Activated CD4-positive, alpha-beta T cell treated with anti-CD3 and anti-CD28 coated beads for 4 hours (primary cell): ENCODE results near the gene WWOX.
A peak's percentile ranks its signal among the peaks of the same experiment; 100 is the strongest.

Experiments used
- DNase-seq, 2 donors: peaks; one replicate each; pipeline ENCODE4 v3.0.0-alpha.2; 2020

WWOX gene

DNA sequence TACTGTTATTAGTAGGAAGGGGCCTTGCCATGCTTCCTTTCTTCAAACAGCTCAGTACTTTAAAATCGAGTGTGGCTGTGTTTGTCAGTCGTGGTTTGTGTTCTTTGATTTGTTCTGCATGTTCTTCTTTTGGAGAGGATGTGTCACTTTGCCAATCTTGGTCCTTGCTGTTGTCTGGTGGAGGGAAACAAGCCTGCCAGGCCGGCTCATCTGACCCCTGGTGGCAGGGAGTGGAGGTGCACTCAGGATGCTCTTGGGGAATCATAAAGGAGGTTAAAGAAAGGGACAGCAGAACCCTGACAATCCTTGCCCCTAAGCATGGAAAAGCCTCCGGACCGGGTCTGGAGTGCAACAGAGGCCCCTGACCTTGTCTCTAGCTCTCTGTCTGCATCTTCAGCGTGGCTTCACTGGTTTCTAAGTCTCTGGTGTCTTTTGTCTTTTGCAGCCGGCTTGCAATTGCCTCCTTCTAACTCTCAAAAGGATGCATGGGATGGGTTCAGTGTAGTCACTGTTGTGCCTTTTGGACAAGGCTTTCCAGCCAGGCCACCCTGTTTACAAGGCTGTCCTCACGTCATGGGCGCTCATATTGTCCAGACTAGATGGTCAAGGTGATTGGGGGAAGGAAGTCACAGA is 135.8 kb downstream of the WWOX start:
- DNase-seq: peak; percentile 34 to 57

DNA sequence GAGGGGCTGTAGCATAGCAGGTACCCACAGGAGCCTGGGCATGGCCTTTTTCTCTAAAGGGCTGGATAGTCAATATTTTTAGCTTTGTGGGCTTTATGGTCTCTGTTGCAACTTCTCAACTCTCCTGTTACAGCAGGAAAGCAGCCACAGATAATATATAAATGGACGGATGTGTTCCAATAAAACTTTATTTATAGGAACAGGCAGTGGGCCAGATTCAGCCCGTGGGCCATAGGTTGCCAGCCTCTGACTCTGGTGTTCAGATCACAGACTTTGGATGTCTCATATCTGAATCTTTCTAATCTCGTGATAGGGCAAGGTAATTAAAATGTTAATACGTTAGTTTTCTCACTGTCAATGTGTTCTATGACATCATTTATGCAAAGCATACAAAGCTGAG is 136.4 kb downstream of the WWOX start:
- DNase-seq: no peak

GRCh38 chr16:78237841-78238240 is 138.4 kb downstream of the WWOX start:
- DNase-seq: no peak

- no peak for DNase-seq
Observed at GRCh38 chr16:78240459-78241222, 141.2 kb downstream of the WWOX start.

DNA sequence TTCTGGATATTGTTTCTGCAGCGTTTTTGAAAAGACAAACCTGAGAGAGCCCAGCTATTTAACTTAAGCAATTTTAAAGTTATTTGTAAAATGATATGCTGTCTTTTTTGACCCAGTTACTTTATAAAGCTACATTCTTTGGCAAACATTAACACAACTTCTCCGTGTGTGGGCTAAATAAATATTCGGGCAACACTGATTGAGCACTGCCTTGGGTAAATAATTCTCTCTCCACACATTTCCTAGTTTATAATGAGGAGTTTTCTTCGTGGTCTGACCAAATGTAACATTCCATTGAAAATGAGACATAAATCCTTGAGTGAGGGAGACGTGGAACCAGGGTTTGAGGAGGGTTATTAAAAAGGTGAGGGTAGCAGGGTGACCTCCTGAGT is 142.8 kb downstream of the WWOX start:
- DNase-seq: no peak

- DNase-seq: no peak
Observed at GRCh38 chr16:78244131-78244895, 144.9 kb downstream of the WWOX start.

- DNase-seq: no peak
Observed at GRCh38 chr16:78246559-78246958, 147.1 kb downstream of the WWOX start.

GRCh38 chr16:78249056-78249455 is 149.6 kb downstream of the WWOX start:
- no peak for DNase-seq

DNA sequence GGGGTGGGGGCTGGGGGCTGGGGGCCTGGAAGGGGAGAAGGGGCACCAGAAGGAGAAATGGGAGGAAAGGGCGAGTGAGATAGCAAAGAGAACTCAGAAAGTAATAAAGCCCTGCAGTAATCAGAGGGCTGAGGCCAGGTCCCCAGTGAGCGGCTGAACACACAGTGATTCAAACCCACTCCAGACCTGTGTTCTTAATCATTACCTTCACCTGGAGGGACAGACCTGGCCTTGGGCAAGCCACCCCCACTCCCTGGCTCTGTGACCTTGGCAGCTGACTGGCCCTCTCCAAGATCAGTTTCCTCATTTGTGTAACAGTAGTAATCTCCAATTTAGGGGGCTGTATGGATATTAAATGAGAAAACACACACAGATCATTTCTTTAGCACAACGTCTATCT is 150.4 kb downstream of the WWOX start:
- DNase-seq: no peak

DNA sequence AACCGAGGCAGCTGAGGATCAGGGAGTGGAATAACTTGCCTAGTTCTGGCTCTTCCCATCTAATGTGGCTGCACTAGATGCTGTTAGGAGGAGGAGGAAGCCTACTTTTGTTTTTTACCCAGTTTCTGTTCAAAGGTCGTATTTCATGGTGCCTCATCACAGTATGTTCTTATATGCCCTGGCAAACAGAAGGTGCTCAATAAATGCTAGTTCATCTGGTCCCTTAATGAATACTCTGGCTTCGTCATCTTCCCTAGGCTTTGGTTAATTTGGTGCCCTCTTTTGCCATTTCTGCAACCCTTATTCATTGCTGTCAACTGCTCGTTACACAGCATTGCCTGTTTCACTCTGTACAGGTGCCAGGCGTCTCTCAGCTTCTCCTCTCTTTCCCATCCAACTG is 151.7 kb downstream of the WWOX start:
- no peak for DNase-seq

DNA sequence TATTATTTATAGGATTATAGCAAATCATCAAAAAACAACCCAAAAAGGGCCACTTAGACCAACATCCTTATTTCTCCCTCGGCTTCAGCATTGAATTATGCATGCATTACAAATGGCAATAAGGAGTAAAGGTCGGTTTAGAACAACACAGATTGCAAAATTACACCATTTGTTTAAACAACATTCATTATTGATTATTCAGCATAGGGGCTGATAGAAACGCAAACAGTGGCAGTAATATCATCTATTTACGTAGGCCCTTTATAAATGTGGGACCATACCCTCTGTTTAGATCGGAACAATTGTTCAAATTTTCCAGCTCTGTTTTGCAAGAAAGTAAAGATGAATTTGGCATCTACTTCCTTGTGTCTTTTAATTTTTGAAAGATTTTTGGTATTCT is 153.3 kb downstream of the WWOX start:
- DNase-seq: no peak

DNA sequence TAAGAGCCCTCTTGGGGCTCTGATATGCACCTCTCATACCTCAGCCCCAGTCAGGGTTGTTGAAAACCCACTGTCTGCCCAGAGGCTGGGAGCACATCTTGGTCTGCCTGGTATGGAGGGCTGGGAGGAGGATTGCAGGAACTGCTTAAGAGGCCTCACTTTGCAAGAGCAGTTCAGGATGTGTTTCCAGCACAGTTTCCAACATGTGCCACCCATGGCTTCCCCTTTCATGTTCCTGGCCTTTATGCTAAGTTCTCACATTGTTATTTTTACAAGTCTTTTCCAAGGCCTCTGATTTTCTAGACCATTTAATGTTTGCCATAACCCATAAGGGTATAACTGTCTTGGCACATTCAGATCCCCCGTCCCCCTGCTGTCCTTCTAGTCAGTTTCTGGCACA is 155.4 kb downstream of the WWOX start:
- DNase-seq: no peak

DNA sequence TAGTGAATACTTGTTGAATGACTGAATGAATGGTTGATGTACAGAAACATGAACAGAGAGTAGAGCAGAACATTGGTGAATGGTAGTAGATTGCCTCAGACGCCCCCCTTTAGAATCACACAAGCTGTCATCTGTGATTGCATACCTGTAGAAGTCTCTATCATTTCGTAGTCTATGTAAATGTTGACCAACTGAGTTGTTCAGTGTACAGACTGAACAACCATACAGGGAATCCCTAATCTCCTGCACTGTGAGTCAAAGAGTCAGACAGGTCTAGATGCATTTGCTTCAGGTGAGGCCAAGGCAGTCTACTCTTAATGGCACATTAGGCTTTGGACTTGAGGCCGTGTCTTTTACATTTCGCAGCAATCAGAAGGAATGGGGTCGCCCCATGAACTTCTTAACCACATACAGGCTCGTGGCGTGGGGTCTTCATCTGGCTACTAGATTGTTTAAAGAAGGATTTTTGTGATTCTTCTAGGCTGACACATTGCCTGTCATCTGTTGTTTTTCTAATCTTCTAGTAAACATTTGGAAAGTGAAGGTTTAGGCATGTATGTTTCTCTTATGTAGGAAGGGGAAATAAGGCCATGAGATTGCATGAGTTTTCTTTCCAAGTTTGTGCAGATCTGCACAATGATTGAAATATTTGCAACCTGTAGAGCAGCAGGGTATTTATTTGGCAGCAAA is 157.4 kb downstream of the WWOX start:
- DNase-seq: no peak

GRCh38 chr16:78257376-78257728 is 157.9 kb downstream of the WWOX start:
- DNase-seq: no peak

DNA sequence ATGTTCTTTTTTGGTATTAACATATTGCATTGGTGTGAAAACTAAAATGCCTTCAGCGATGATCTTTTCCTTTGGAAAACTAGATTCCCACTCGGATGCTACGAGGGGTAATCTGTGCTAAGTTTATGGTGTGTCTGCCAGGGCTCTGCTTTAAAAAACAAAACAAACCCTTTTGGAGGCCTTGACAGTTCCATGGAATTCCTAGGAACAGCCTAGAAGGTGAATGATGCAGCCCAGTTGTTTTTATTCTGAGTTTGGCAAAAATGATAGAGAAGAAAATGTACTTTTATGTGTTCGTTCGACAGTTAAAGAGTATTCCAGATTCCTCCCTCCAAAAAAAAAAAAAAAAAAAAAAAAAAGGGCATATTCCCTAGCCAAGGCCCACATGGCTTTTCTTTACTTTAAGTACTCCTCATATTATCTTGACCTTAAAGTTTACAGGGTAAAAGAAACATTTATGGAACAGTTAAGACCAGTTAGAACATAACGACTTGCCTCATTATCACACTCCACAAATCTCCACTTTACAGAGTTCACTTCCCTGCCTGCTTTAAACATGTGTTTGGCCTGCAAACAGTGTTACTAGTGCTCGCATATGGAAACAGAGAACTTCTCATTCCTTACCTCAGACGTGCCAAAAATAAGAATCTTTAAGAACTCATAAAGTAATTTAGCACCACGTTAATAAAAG is 159.1 kb downstream of the WWOX start:
- no peak for DNase-seq

GRCh38 chr16:78259873-78260272 is 160.4 kb downstream of the WWOX start:
- DNase-seq: no peak

DNA sequence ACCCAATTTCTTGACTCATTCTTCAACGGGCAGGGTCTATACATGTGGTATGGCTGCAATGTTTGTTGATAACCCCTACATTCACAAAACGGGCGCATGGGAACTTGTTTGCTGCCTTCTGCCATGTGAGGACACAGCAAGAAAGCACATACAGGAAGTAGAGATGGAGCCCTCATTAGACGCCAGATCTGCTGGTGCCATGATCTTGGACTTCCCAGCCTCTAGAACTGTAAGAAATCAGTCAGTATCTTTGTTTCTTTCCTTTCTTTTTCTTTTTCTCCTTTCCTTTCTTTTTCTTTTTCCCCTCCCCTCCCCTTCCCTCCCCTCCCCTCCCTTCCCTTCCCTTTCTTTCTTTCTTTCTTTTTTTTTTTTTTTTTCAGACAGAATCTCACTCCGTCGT is 165.2 kb downstream of the WWOX start:
- DNase-seq: no peak

GRCh38 chr16:78269256-78269655 is 169.8 kb downstream of the WWOX start:
- DNase-seq: no peak

DNA sequence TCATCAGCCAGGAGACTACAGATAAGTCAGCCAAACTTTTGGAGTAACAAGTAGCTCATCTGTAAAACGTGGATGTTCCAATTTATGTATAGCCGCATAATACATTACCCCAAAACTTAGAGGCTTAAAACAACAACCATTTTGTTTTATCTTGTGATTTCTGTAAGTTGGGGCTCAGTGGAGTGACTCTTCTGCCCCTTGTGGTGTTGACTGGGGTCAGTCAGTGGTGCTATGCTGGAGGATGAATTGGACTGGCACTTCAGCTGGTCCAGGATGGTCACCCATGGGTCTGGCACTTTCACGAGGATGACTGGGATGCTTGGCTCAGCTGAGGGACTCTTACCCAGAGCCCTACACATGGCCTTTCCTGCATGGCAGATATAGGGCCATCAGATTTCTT is 172.5 kb downstream of the WWOX start:
- no peak for DNase-seq

- no peak for DNase-seq
Observed at GRCh38 chr16:78274771-78275170, 175.3 kb downstream of the WWOX start.

DNA sequence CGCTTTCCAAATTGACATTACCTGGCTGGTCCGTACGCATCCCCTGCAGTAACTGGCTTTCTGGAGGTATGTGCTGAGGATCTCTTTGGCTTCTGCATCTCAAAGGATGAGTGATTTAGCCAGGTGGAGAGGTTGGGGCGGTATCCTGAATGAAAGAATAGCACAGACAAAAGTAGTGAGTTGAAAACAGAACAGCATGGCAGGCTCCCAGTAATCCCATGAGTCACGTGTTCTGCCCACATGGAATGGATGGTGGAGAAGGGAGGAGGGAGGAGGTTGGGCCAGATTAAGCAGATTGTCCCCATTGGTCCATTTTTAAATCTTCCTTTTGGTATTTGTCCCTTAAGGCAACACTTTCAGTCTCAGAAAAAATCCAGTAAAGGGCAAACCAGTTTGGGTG is 176.0 kb downstream of the WWOX start:
- DNase-seq: no peak

DNA sequence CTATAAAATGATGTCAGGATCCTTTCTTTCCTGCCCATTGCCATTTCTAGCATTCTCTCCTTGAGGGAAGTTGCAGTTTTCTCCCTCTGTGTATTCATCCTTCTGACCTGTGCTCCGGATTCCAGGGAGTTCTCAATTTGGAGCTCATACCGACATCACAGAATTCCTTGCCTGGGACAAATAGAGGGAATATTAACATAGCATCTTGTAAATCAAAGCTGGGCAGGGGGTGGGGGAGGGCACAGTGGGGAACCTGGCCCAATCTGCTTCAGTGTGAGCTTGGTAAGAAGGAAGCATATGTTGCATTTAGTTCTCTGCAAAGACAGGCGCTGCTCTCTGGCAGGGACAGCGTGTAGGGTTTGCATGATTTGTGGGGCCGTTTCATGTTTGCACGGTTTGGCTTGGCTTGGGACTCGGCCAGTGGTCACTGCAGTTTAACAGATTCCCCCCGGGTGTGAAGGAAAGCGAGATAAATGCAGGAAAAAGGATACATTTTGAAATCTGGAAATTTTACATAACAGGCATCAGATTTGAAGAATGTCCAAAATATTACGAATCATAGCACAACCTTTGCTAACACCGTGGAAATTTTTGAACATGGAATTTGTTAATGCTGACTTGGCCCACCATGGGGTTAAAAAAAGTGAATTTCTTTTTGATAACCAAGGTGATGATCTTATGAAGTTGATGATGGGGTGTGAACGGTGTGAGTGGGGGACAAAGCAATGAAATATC is 178.0 kb downstream of the WWOX start:
- DNase-seq: no peak
